GM12878 (cell line): ENCODE data around the gene PCTP. TPM values are rescaled to one million over a fixed set of nuclear protein-coding genes. Genes with fewer than 3 reads are reported as not detected.

Experiments used
- ATAC-seq: fragments of 200-7000 bp; cut with Tn5 transposase; 3 replicates; pipeline ENCODE4 v1.9.1; 2020; ENCODE audit warnings: mild to moderate bottlenecking, moderate library complexity
- BruUV-seq: library from RNA; stranded (reverse); fragments of 400-500 nt; replicated peaks from 2 replicates; lab custom pipeline; 2021; lab: Mats Ljungman, UMichigan
- CTCF ChIA-PET: fragments of 300-600 bp; sonication (Branson Sonifier 250); formaldehyde crosslinking; extraction: SDS; loops from one replicate; lab custom pipeline; 2021; ENCODE audit warnings: inconsistent platforms; lab: Yijun Ruan, JAX
- POLR2A ChIA-PET: fragments of 350-600 bp; formaldehyde crosslinking; extraction: SDS; loops from one replicate; lab custom pipeline; 2021; ENCODE audit warnings: inconsistent platforms; lab: Charles Lee
- RAD21 ChIA-PET: fragments of 300-600 bp; sonication (Branson Sonifier 250); formaldehyde crosslinking; loops from one replicate; lab custom pipeline; 2023; ENCODE audit warnings: antibody characterized with exemption; ENCODE audit not compliant: unreplicated experiment; lab: Charles Lee
- SMC1A ChIA-PET: fragments of 300-600 bp; sonication (Branson Sonifier 250); formaldehyde crosslinking; loops from one replicate; lab custom pipeline; 2023; ENCODE audit not compliant: unreplicated experiment, uncharacterized antibody; lab: Charles Lee
- DNase-seq: peaks from one replicate; pipeline ENCODE4 v3.0.0-alpha.2; 2011; ENCODE audit warnings: low read depth, low spot score
- FAIRE-seq: peaks from 3 replicates; lab custom pipeline; 2011; peaks lifted over from hg19 to GRCh38; lab: Jason Lieb, UNC
- H2AFZ ChIP-seq: 2 replicates; pipeline ENCODE4 v1.6.0; 2011; ENCODE audit warnings: low read depth, low read length, control low read depth; ENCODE audit not compliant: control insufficient read depth
- H3K27ac ChIP-seq: 2 replicates; pipeline ENCODE4 v1.5.1; 2011; ENCODE audit warnings: control low read depth; ENCODE audit not compliant: control insufficient read depth, insufficient read depth
- H3K27me3 ChIP-seq, 2 experiments: replicated peaks in 1 of 2; 2 replicates each; pipeline versions ENCODE4 v1.6.0 to v1.6.1; 2011; ENCODE audit warnings: low read length in 1 of 2; ENCODE audit not compliant: control insufficient read depth in 2 of 2, insufficient read depth in 2 of 2
- H3K36me3 ChIP-seq, 2 experiments: 2 replicates each; pipeline ENCODE4 v1.5.1; 2011; ENCODE audit warnings: low read length in 1 of 2; ENCODE audit not compliant: control insufficient read depth in 2 of 2, insufficient read depth in 2 of 2
- H3K4me1 ChIP-seq: 2 replicates; pipeline ENCODE4 v1.6.1; 2011; ENCODE audit warnings: mild to moderate bottlenecking, low read length, moderate library complexity, mixed read lengths; ENCODE audit not compliant: control insufficient read depth, insufficient read depth
- H3K4me2 ChIP-seq: 2 replicates; pipeline ENCODE4 v1.6.0; 2011; ENCODE audit warnings: control low read depth; ENCODE audit not compliant: control insufficient read depth, insufficient read depth
- H3K4me3 ChIP-seq: fragments of 200-600 bp; sonication (generic); 2 replicates; pipeline ENCODE4 v1.5.1; 2016
- H3K79me2 ChIP-seq: 2 replicates; pipeline ENCODE4 v1.6.0; 2011; ENCODE audit warnings: low read length; ENCODE audit not compliant: control insufficient read depth, insufficient read depth
- H3K9ac ChIP-seq: 2 replicates; pipeline ENCODE4 v1.8.0; 2011; ENCODE audit warnings: low read length, control low read depth, mixed read lengths; ENCODE audit not compliant: control insufficient read depth, insufficient read depth
- H3K9me3 ChIP-seq: replicated peaks from 3 replicates; pipeline ENCODE4 v1.5.1; 2011; ENCODE audit warnings: mild to moderate bottlenecking, low read length; ENCODE audit not compliant: control insufficient read depth, insufficient read depth
- H4K20me1 ChIP-seq: 2 replicates; pipeline ENCODE4 v1.6.0; 2011; ENCODE audit not compliant: control insufficient read depth, insufficient read depth
- FOXK2 ChIP-seq: fragments of 450-650 bp; IDR thresholded peaks from 2 replicates; pipeline ENCODE4 v1.6.1; 2017; ENCODE audit warnings: mild to moderate bottlenecking, moderate library complexity
- GATAD2B ChIP-seq: fragments of 450-650 bp; conservative IDR thresholded peaks from 2 replicates; pipeline ENCODE4 v1.6.1; 2017; ENCODE audit warnings: low read depth, mild to moderate bottlenecking, moderate library complexity
- MLLT1 ChIP-seq: fragments of 450-650 bp; IDR thresholded peaks from 2 replicates; pipeline ENCODE4 v1.6.1; 2016; ENCODE audit warnings: mild to moderate bottlenecking
- MTA2 ChIP-seq: fragments of 450-650 bp; IDR thresholded peaks from 2 replicates; pipeline ENCODE4 v1.6.1; 2016; ENCODE audit warnings: low read depth, mild to moderate bottlenecking, moderate library complexity
- NRF1 ChIP-seq: conservative IDR thresholded peaks from 2 replicates; pipeline ENCODE4 v1.6.1; 2011; ENCODE audit warnings: mild to moderate bottlenecking, low read depth, low read length, improper control_type of control experiment
- REST ChIP-seq: IDR thresholded peaks from 2 replicates; pipeline ENCODE4 v1.6.1; 2012; ENCODE audit warnings: mild to moderate bottlenecking, low read depth, low read length
- STAT1 ChIP-seq: fragments of 450-650 bp; conservative IDR thresholded peaks from 2 replicates; pipeline ENCODE4 v1.6.1; 2014; ENCODE audit warnings: antibody characterized with exemption, mild to moderate bottlenecking
- ZBTB11 ChIP-seq: fragments of 450-650 bp; formaldehyde crosslinking; IDR thresholded peaks from 2 replicates; pipeline ENCODE4 v1.5.0; 2022; ENCODE audit warnings: mild to moderate bottlenecking, missing genetic modification characterization
- ZSCAN29 ChIP-seq: fragments of 450-650 bp; IDR thresholded peaks from 2 replicates; pipeline ENCODE4 v1.6.1; 2017; ENCODE audit warnings: mild to moderate bottlenecking, moderate library complexity
- WGBS: methylation state at CpG from one replicate; pipeline ENCODE4 v1.1.6; 2016; ENCODE audit warnings: low lambda C conversion rate; ENCODE audit not compliant: insufficient replicate concordance, insufficient coverage; ENCODE audit errors: missing lambda C conversion rate; 5-methylcytosine and 5-hydroxymethylcytosine counted together
- in situ Hi-C: fragments of 300-500 bp; cut with MboI; formaldehyde crosslinking; loops from 9 replicates; pipeline ENCODE4 v1.14.3; 2018; ENCODE audit warnings: mixed read lengths
- intact Hi-C: fragments of 100-400 bp; cut with micrococcal nuclease; formaldehyde crosslinking; loops from one replicate; pipeline ENCODE4 v1.14.2; 2022; ENCODE audit not compliant: unreplicated experiment
- polyA plus RNA-seq, 11 experiments: library from polyadenylated mRNA; depleted of rRNA in 4 of 11; unstranded in 6 of 11; stranded (reverse) in 5 of 11; fragments of >200 nt; fragmentation: Nextera tagmentation in 4 of 11; fragmentation: Illumina TruSeq in 1 of 11; extraction: Ambion mirVana in 4 of 11; extraction: Trizol in 1 of 11; gene quantifications; 1 replicate in 1 of 11; 2 replicates in 10 of 11; pipeline versions ENCODE4 v1.2.1 to v1.2.3, GENCODE V29; 2011 to 2016; ENCODE audit warnings: inconsistent platforms in 2 of 11, missing spikeins in 2 of 11, low read depth in 1 of 11
- total RNA-seq, 4 experiments: library from RNA; depleted of rRNA in 3 of 4; stranded (reverse); fragments of >200 nt in 3 of 4; fragmentation: Illumina TruSeq in 1 of 4; extraction: Trizol in 1 of 4; gene quantifications; 2 replicates each; pipeline versions ENCODE4 v1.2.1 to v1.2.3, GENCODE V29; 2013 to 2021

Gene PCTP
- total and polyA plus RNA-seq, 10 of the 15 experiments (the other 5 are each of a cell fraction or from before 2014, with no cell fraction given): 1.4 to 26.8 (median 3.7) TPM

GRCh38 chr17:55722742-55723487, 27.9 kb upstream of the PCTP start, which contains the start of gene TMEM100:
TSS of gene TMEM100 (minus strand) at chr17:55722864. CDS start at chr17:55721070, 1,794 bp downstream.
- ChIA-PET POLR2A (no interaction called here), SMC1A (interaction anchor here (1.0 to 2.5 kb wide), 2 partner anchors 9 to 12 kb away, joined by 3 to 8 read pairs; no protein-coding TSS in a partner anchor)
- Histone ChIP-seq H3K4me3 (no peak within 1 kb of the TSS), H3K9ac (no peak within 1 kb of the TSS), H2AFZ (no peak within 1 kb of the TSS), H3K27ac (no peak within 1 kb of the TSS), H3K36me3 (no peaks in the 10 kb centered on the region), H3K79me2 (no peaks in the 10 kb centered on the region), H3K4me1 (no peaks in the 10 kb centered on the region)
- in situ Hi-C loops: no loop called here
- BruUV-seq: no TSS peak
- ATAC-seq: no peak
- 5% methylated on average over 12 of the region's 12 CpGs for WGBS
- TF ChIP-seq STAT1 (no peak), MLLT1 (no peak), ZBTB11 (CRISPR knock-in tag) (no peak), FOXK2 (no peak), ZSCAN29 (no peak), GATAD2B (no peak), NRF1 (no peak), REST (no peak), MTA2 (no peak)
- TF ChIP-seq, all 136 proteins: peak for 0
- no peaks in the 10 kb centered on the region for H3K9me3 ChIP-seq
- H4K20me1 ChIP-seq: no peaks in the 10 kb centered on the region
- CTCF ChIA-PET: interaction anchor here (0.8 to 2.2 kb wide), 4 partner anchors 10 to 46 kb away, joined by 3 to 6 read pairs (median 4); partner anchors contain the start of gene PCTP
- DNase-seq (no peak), FAIRE-seq (no peak)
- H3K4me2 ChIP-seq: no peak within 1 kb of the TSS
- intact Hi-C loops: no loop called here
- H3K27me3 ChIP-seq: no peaks in the 10 kb centered on the region; a peak in 2 of 4 replicates
- RAD21 ChIA-PET: no interaction called here
